ENCODE data around the gene METTL8. TPM values are rescaled to one million over a fixed set of nuclear protein-coding genes. Genes with fewer than 3 reads are reported as not detected.

METTL8 gene
- total RNA-seq, 1 experiment from 2014 or later: 34.4 TPM

- no peak for ATAC-seq
- DNase-seq (ENCODE audit: low read depth, low spot score): no peak
- Histone ChIP-seq H3K9me2 (ENCODE audit: insufficient read depth) (no peaks in the 10 kb centered on the region), H3K4me1 (ENCODE audit: control insufficient read depth in 1 of 2, insufficient read depth in 2 of 2, low read length in 2 of 2) (no peaks in the 10 kb centered on the region), H3K4me3 (replicated peaks in 1 of 2; ENCODE audit: low read depth in 1 of 2, low read length in 2 of 2) (no peak overlapping the region), H3K36me3 (ENCODE audit: control insufficient read depth in 1 of 2, insufficient read depth in 2 of 2, low read length in 2 of 2) (no peaks in the 10 kb centered on the region), H3K27ac (ENCODE audit: low read depth, low read length) (no peak overlapping the region), H3K79me2 (ENCODE audit: insufficient read depth, low read length) (no peaks in the 10 kb centered on the region), H2AFZ (ENCODE audit: low read depth, low read length, poor library complexity, severe bottlenecking) (no peak overlapping the region), H4K20me1 (ENCODE audit: insufficient read depth) (no peaks in the 10 kb centered on the region), H3K4me2 (ENCODE audit: low read length) (no peak overlapping the region), H3K9ac (ENCODE audit: low read length) (no peak overlapping the region), H3K9me3 (ENCODE audit: control insufficient read depth in 1 of 2, insufficient read depth in 1 of 2, low read depth in 1 of 2, low read length in 2 of 2) (no peaks in the 10 kb centered on the region), H3K27me3 (ENCODE audit: insufficient read depth, low read length) (no peaks in the 10 kb centered on the region)
- BruUV-seq (replicated peaks): no TSS peak
- intact Hi-C loops (cut with micrococcal nuclease): no loop called here
- CTCF ChIA-PET: no interaction called here
- POLR2A ChIA-PET: no interaction called here
- RAD21 ChIA-PET (ENCODE audit: low non-redundant PET in 1 of 2, low total read pairs in 2 of 2, uncharacterized antibody in 2 of 2, unreplicated experiment in 2 of 2): no interaction called here
- no peak for TF ChIP-seq CTCF (IDR thresholded peaks at IDR 0.05 in 2 of 3, conservative IDR thresholded peaks at IDR 0.05 in 1 of 3; ENCODE audit: borderline replicate concordance in 1 of 3, insufficient read depth in 1 of 3, low read depth in 2 of 3, low read length in 2 of 3)
These were observed 153.6 kb downstream of the METTL8 start for GRCh38 chr2:171279983-171280790.

- Histone ChIP-seq H3K9me3 (ENCODE audit: control insufficient read depth in 1 of 2, insufficient read depth in 1 of 2, low read depth in 1 of 2, low read length in 2 of 2) (no peaks in the 10 kb centered on the region), H3K9ac (ENCODE audit: low read length) (no peak overlapping the region), H3K4me3 (replicated peaks in 1 of 2; ENCODE audit: low read depth in 1 of 2, low read length in 2 of 2) (no peak overlapping the region), H3K9me2 (ENCODE audit: insufficient read depth) (no peaks in the 10 kb centered on the region), H2AFZ (ENCODE audit: low read depth, low read length, poor library complexity, severe bottlenecking) (no peak overlapping the region), H3K4me2 (ENCODE audit: low read length) (no peak overlapping the region), H3K4me1 (ENCODE audit: control insufficient read depth in 1 of 2, insufficient read depth in 2 of 2, low read length in 2 of 2) (peaks cover 15 to 24% of the 10 kb centered on the region in 2 experiments), H4K20me1 (ENCODE audit: insufficient read depth) (no peaks in the 10 kb centered on the region), H3K79me2 (ENCODE audit: insufficient read depth, low read length) (no peaks in the 10 kb centered on the region), H3K27me3 (ENCODE audit: insufficient read depth, low read length) (no peaks in the 10 kb centered on the region), H3K36me3 (ENCODE audit: control insufficient read depth in 1 of 2, insufficient read depth in 2 of 2, low read length in 2 of 2) (no peaks in the 10 kb centered on the region), H3K27ac (ENCODE audit: low read depth, low read length) (no peak overlapping the region)
- ATAC-seq (no peak), DNase-seq (ENCODE audit: low read depth, low spot score) (no peak)
- TF ChIP-seq TCF7L2 (IDR thresholded peaks at IDR 0.05; ENCODE audit: borderline replicate concordance, extremely low read depth, insufficient read depth, insufficient read length): no peak
- no peak for TF ChIP-seq ELF1 (IDR thresholded peaks at IDR 0.05; ENCODE audit: borderline replicate concordance, low read depth)
- ChIA-PET RAD21 (ENCODE audit: low non-redundant PET in 1 of 2, low total read pairs in 2 of 2, uncharacterized antibody in 2 of 2, unreplicated experiment in 2 of 2) (no interaction called here), POLR2A (interaction anchor here (1.1 kb wide), 1 partner anchor 40 kb away, joined by 3 read pairs; no protein-coding TSS in a partner anchor), CTCF (no interaction called here)
- BruUV-seq (replicated peaks): no TSS peak
- intact Hi-C loops (cut with micrococcal nuclease): no loop called here
These were observed 159.0 kb downstream of the METTL8 start for GRCh38 chr2:171274757-171275156.

All from HCT116 (cell line).